Measurements from ENCODE around the gene GTF2H3. TPM values are rescaled to one million over a fixed set of nuclear protein-coding genes. Genes with fewer than 3 reads are reported as not detected.

Gene GTF2H3
- total RNA-seq, 1 donor from 2014 or later, result 32.4 TPM

- DNase-seq (ENCODE audit: low read depth), result no peak
Observed at GRCh38 chr12:123645380-123645779, 11.8 kb downstream of the GTF2H3 start.

GRCh38 chr12:123645878-123646277 is 12.2 kb downstream of the GTF2H3 start:
- no peak for DNase-seq (ENCODE audit: low read depth)

GRCh38 chr12:123648401-123648800 is 14.8 kb downstream of the GTF2H3 start:
- no peak for DNase-seq (ENCODE audit: low read depth)

GRCh38 chr12:123654129-123654701 is 20.6 kb downstream of the GTF2H3 start:
- DNase-seq (ENCODE audit: low read depth), result no peak

- DNase-seq (ENCODE audit: low read depth), result no peak
Observed at GRCh38 chr12:123655420-123655819, 21.8 kb downstream of the GTF2H3 start.

- DNase-seq (ENCODE audit: low read depth), result no peak
Observed at GRCh38 chr12:123656392-123656791, 22.8 kb downstream of the GTF2H3 start.

GRCh38 chr12:123657211-123657610 is 23.6 kb downstream of the GTF2H3 start:
- no peak for DNase-seq (ENCODE audit: low read depth)

GRCh38 chr12:123659996-123660727 is 26.5 kb downstream of the GTF2H3 start:
- DNase-seq (ENCODE audit: low read depth), result peak; percentile 46

GRCh38 chr12:123667771-123668170 is 34.1 kb downstream of the GTF2H3 start:
- no peak for DNase-seq (ENCODE audit: low read depth)

- DNase-seq (ENCODE audit: low read depth), result peak; percentile 78
Observed at GRCh38 chr12:123670882-123671728, 37.5 kb downstream of the GTF2H3 start, which contains the start of gene TCTN2. TCTN2 (plus strand) TSS chr12:123671113; CDS start chr12:123671241, 128 bp downstream.

- peak; percentile 58 for DNase-seq (ENCODE audit: low read depth)
Observed at GRCh38 chr12:123671876-123672275, 38.2 kb downstream of the GTF2H3 start.

GRCh38 chr12:123675436-123675835 is 41.8 kb downstream of the GTF2H3 start:
- no peak for DNase-seq (ENCODE audit: low read depth)

GRCh38 chr12:123676616-123677320 is 43.1 kb downstream of the GTF2H3 start:
- no peak for DNase-seq (ENCODE audit: low read depth)

- no peak for DNase-seq (ENCODE audit: low read depth)
Observed at GRCh38 chr12:123678981-123679380, 45.4 kb downstream of the GTF2H3 start.

- no peak for DNase-seq (ENCODE audit: low read depth)
Observed at GRCh38 chr12:123681605-123682004, 48.0 kb downstream of the GTF2H3 start.

- DNase-seq (ENCODE audit: low read depth), result no peak
Observed at GRCh38 chr12:123683964-123684363, 50.3 kb downstream of the GTF2H3 start.

GRCh38 chr12:123686636-123687190 is 53.1 kb downstream of the GTF2H3 start:
- no peak for DNase-seq (ENCODE audit: low read depth)

GRCh38 chr12:123690191-123690840 is 56.7 kb downstream of the GTF2H3 start:
- no peak for DNase-seq (ENCODE audit: low read depth)

- DNase-seq (ENCODE audit: low read depth), result no peak
Observed at GRCh38 chr12:123696207-123696606, 62.6 kb downstream of the GTF2H3 start.

- DNase-seq (ENCODE audit: low read depth), result no peak
Observed at GRCh38 chr12:123696646-123697045, 63.0 kb downstream of the GTF2H3 start.

GRCh38 chr12:123705935-123706334 is 72.3 kb downstream of the GTF2H3 start:
- DNase-seq (ENCODE audit: low read depth), result no peak
